Measurements from ENCODE around the gene RAD51B.

GRCh38 chr14:67815573-67816225, 3.9 kb upstream of the RAD51B start:
- no peak for TF ChIP-seq EZH2phosphoT487 (IDR thresholded peaks at IDR 0.05; ENCODE audit: low read depth, severe bottlenecking, unreplicated experiment)
- TF ChIP-seq CTCF (IDR thresholded peaks at IDR 0.05; ENCODE audit: poor library complexity), result no peak

All from hepatocyte (in vitro differentiated cells).